Parathyroid adenoma (tissue), 2 donors: ENCODE results near the gene RPL39L.

Experiments used
- H2AFZ ChIP-seq: fragments of 300-600 bp; sonication (generic); one replicate; pipeline ENCODE4 v1.7.0; 2017; ENCODE audit warnings: antibody characterized with exemption, mild to moderate bottlenecking
- H3K27ac ChIP-seq: fragments of 300-600 bp; sonication (generic); one replicate; pipeline ENCODE4 v1.7.0; 2017
- H3K27me3 ChIP-seq: fragments of 300-600 bp; sonication (generic); one replicate; pipeline ENCODE4 v1.7.0; 2017; ENCODE audit warnings: low read length; ENCODE audit not compliant: control insufficient read depth, insufficient read depth
- H3K36me3 ChIP-seq: fragments of 300-600 bp; sonication (generic); one replicate; pipeline ENCODE4 v1.7.0; 2017; ENCODE audit warnings: low read length; ENCODE audit not compliant: control insufficient read depth, insufficient read depth
- H3K4me1 ChIP-seq: fragments of 300-600 bp; sonication (generic); one replicate; pipeline ENCODE4 v1.7.0; 2017; ENCODE audit warnings: control low read depth
- H3K4me2 ChIP-seq: fragments of 300-600 bp; sonication (generic); one replicate; pipeline ENCODE4 v1.7.0; 2017; ENCODE audit warnings: low read length
- H3K4me3 ChIP-seq: fragments of 300-600 bp; sonication (generic); one replicate; pipeline ENCODE4 v1.7.0; 2017; ENCODE audit warnings: low read depth, low read length
- H3K79me2 ChIP-seq: fragments of 300-600 bp; sonication (generic); one replicate; pipeline ENCODE4 v1.7.0; 2017; ENCODE audit warnings: control low read depth
- H3K9ac ChIP-seq: fragments of 300-600 bp; sonication (generic); one replicate; pipeline ENCODE4 v1.7.0; 2017; ENCODE audit warnings: mild to moderate bottlenecking
- H3K9me3 ChIP-seq: fragments of 300-600 bp; sonication (generic); one replicate; pipeline ENCODE4 v1.7.0; 2017; ENCODE audit warnings: low read length; ENCODE audit not compliant: control insufficient read depth
- TF ChIP-seq, protein P1 (sequence below): fragments of 300-600 bp; sonication (generic); IDR thresholded peaks from one replicate; pipeline ENCODE4 v1.7.0; 2017; ENCODE audit warnings: antibody characterized with exemption, mild to moderate bottlenecking
- donor health status: primary hyperparathyroidism.

The RPL39L gene

DNA sequence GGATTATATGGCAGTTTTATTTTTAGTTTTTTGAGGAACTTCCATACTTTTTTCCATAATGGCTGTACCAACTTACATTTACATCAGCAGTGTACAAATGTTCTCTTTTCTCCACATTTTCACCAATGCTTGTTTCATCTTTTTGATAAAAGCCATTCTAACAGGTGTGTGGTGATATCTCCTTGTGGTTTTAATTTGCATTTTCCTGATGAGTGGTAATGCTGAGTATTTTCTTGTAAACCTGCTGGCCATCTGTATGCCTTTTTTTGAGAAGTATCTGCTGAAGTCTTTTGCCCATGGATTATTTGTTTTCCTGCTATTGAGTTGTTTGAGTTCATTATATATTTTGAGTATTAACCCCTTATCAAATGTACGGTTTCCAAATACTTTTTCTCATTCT, 50.6 kb downstream of the RPL39L start:
- TF ChIP-seq, protein P1, sequence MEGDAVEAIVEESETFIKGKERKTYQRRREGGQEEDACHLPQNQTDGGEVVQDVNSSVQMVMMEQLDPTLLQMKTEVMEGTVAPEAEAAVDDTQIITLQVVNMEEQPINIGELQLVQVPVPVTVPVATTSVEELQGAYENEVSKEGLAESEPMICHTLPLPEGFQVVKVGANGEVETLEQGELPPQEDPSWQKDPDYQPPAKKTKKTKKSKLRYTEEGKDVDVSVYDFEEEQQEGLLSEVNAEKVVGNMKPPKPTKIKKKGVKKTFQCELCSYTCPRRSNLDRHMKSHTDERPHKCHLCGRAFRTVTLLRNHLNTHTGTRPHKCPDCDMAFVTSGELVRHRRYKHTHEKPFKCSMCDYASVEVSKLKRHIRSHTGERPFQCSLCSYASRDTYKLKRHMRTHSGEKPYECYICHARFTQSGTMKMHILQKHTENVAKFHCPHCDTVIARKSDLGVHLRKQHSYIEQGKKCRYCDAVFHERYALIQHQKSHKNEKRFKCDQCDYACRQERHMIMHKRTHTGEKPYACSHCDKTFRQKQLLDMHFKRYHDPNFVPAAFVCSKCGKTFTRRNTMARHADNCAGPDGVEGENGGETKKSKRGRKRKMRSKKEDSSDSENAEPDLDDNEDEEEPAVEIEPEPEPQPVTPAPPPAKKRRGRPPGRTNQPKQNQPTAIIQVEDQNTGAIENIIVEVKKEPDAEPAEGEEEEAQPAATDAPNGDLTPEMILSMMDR, result no peak
- Histone ChIP-seq H3K27me3 (no peaks in the 10 kb centered on the region), H3K79me2 (no peaks in the 10 kb centered on the region), H3K4me3 (no peak overlapping the region), H3K9me3 (no peaks in the 10 kb centered on the region), H3K27ac (no peak overlapping the region), H3K36me3 (peaks cover 2% of the 10 kb centered on the region), H2AFZ (no peak overlapping the region), H3K4me2 (no peak overlapping the region), H3K4me1 (no peaks in the 10 kb centered on the region), H3K9ac (no peak overlapping the region)

DNA sequence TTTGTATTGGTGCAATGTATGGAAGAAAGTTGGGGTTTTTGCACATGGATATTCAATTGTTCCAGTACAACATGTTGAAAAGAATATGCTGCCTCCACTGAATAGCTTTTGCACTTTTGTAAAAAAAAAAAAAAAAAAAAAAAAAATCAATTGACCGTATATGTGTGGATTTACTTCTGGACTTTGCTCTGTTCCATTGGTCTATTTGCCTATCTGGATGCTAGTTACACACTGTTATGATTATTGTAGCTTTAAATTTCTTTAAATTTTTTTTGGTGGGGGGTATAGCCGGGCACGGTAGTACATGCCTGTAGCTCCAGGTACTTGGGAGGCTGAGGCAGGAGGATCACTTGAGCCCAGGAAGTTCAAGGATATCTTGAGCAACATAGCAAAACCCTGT, 52.5 kb downstream of the RPL39L start:
- no peak overlapping the region for H2AFZ ChIP-seq
- TF ChIP-seq, protein P1, result no peak
- H3K4me1 ChIP-seq, result no peaks in the 10 kb centered on the region
- H3K9me3 ChIP-seq, result no peaks in the 10 kb centered on the region
- no peak overlapping the region for H3K4me3 ChIP-seq
- no peak overlapping the region for H3K4me2 ChIP-seq
- H3K27me3 ChIP-seq, result no peaks in the 10 kb centered on the region
- peaks cover 2% of the 10 kb centered on the region for H3K36me3 ChIP-seq
- no peak overlapping the region for H3K9ac ChIP-seq
- H3K27ac ChIP-seq, result no peak overlapping the region
- no peaks in the 10 kb centered on the region for H3K79me2 ChIP-seq

DNA sequence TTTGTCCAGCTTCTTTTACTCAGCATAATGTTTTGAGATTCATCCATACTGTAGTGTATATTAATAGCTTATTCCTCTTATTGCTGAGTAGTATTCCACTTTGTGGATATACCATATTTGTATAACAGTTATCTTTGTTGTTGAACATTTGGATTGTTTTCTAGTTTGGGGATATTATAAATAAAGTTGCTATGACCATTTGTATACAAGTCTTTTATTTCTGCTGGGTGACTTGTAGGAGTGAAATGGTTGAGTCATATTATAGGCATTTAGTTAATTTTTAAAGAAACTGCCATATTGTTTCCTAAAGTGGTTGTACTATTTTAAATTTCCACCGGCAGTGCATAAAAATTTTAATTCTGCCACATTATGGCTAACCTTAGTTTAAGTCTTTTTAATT, 53.4 kb downstream of the RPL39L start:
- TF ChIP-seq, protein P1, result no peak
- Histone ChIP-seq H3K9ac (no peak overlapping the region), H3K36me3 (peaks cover 2% of the 10 kb centered on the region), H3K27me3 (no peaks in the 10 kb centered on the region), H3K4me1 (no peaks in the 10 kb centered on the region), H3K4me3 (no peak overlapping the region), H2AFZ (no peak overlapping the region), H3K79me2 (no peaks in the 10 kb centered on the region), H3K4me2 (no peak overlapping the region), H3K9me3 (no peaks in the 10 kb centered on the region), H3K27ac (no peak overlapping the region)

DNA sequence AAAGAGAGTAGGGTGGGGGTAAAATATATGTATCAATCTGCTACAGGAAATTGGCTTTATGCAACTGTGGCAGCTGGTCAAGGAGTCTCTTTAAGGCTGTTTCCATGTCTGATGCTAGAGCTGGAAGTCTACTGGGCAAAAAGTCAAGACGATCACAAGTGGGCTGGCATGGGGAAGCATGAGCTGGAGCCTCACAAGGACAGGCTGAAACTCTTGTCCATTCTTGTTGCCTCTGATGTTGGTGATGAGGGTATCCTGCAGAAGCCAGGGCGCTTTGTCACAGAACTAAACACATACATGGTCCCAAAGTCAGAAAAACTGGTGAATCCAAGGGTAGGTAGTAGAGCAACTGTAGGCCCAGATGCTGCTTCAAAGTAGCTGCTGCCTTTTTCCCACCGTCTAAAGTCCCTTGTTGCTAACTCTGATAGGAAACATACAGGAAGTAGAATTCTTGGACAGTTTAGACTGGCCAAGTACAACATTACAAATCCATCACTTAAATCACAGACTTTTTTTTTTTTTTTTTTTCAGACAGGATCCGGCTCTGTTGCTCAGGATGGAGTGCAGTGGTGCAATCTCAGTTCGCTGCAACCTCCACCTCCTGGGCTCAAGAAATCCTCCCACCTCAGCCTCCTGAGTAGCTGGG, 54.2 kb downstream of the RPL39L start:
- TF ChIP-seq, protein P1, result no peak
- H3K27ac ChIP-seq, result no peak overlapping the region

DNA sequence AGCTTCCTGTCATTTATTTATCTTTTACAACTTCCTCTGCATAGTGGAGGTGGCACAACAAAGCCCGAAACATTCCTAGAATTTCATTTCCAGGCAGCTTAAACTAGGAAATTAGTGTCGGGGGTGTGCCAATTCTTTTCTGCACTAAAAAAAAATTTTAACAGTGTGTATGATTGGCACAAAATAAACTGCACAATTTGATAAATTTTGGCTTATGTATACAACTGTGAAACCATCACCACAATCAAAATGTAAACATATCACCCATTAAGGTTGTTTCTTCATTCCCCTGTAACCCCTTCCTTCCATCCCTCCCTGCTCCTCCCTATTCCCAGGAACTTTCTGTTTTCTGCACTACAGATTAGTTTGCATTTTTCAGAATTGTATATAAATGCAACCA, 54.7 kb downstream of the RPL39L start:
- Histone ChIP-seq H3K36me3 (peaks cover 2% of the 10 kb centered on the region), H3K27ac (no peak overlapping the region), H3K4me1 (no peaks in the 10 kb centered on the region), H3K79me2 (no peaks in the 10 kb centered on the region), H2AFZ (no peak overlapping the region), H3K9ac (no peak overlapping the region), H3K4me2 (no peak overlapping the region), H3K27me3 (no peaks in the 10 kb centered on the region), H3K4me3 (no peak overlapping the region), H3K9me3 (no peaks in the 10 kb centered on the region)
- TF ChIP-seq, protein P1, result no peak

More for the DNA sequence above, 54.2 kb downstream of the RPL39L start:
- H3K9ac ChIP-seq, result no peak overlapping the region
- H3K4me3 ChIP-seq, result no peak overlapping the region
- no peaks in the 10 kb centered on the region for H3K79me2 ChIP-seq
- H3K4me1 ChIP-seq, result no peaks in the 10 kb centered on the region
- no peaks in the 10 kb centered on the region for H3K9me3 ChIP-seq
- H3K36me3 ChIP-seq, result peaks cover 2% of the 10 kb centered on the region
- no peak overlapping the region for H3K4me2 ChIP-seq
- H2AFZ ChIP-seq, result no peak overlapping the region
- H3K27me3 ChIP-seq, result no peaks in the 10 kb centered on the region
